Right lobe of liver (tissue), 4 donors: ENCODE measurements around the gene CDH13.

Experiments
- POLR2A ChIP-seq: fragments of 450-650 bp; IDR thresholded peaks from one replicate; pipeline ENCODE4 v1.6.1; 2017; ENCODE audit warnings: antibody characterized with exemption, mild to moderate bottlenecking
- TF ChIP-seq, protein P1 (sequence below), 4 donors: fragments of 200-600 bp in 3 of 4; fragments of 450-650 bp in 1 of 4; IDR thresholded peaks; one replicate each; pipeline versions ENCODE4 v1.5.1 to v1.8.0; 2016 to 2022; ENCODE audit warnings: antibody characterized with exemption in 4 of 4, mild to moderate bottlenecking in 2 of 4
- donor health status: DM: no; HTN: no; CAD: no.
- donor health status: DM: no; HTN: no; CAD: no.
- donor health status: DM: no; HTN: yes; CAD: no.

DNA sequence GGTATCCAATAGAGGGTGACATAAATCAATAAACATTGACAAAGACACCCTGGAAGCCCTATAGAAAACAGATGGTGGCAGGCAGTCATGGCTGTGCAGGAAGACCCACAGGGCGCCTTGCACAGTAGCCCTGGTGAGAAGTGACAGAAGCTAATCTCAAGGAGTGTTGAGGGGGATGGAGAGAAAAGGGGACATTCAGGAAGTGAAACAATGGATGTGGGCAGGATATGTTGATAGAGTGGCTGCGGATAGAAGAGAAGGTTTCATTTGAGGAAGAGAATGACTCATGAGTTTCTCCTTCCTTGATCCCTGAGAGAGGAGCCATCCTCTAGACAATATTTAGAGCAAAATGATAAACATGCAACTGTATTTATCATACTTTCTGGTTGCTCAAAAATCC, 712.2 kb downstream of the CDH13 start:
- TF ChIP-seq, protein P1, sequence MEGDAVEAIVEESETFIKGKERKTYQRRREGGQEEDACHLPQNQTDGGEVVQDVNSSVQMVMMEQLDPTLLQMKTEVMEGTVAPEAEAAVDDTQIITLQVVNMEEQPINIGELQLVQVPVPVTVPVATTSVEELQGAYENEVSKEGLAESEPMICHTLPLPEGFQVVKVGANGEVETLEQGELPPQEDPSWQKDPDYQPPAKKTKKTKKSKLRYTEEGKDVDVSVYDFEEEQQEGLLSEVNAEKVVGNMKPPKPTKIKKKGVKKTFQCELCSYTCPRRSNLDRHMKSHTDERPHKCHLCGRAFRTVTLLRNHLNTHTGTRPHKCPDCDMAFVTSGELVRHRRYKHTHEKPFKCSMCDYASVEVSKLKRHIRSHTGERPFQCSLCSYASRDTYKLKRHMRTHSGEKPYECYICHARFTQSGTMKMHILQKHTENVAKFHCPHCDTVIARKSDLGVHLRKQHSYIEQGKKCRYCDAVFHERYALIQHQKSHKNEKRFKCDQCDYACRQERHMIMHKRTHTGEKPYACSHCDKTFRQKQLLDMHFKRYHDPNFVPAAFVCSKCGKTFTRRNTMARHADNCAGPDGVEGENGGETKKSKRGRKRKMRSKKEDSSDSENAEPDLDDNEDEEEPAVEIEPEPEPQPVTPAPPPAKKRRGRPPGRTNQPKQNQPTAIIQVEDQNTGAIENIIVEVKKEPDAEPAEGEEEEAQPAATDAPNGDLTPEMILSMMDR (IDR thresholded peaks at IDR 0.05): no peak
- TF ChIP-seq POLR2A: no peak
